NCI-H2107 treated with DMSO at 0.1 percent for 48 hours (cell line): ENCODE results near the gene GAB2.
"Not testable (repeated sequence)": the region's sequence is repeated elsewhere in the genome, so short reads cannot be mapped to it uniquely, and the experiment has no call there.

ENCODE experiments used
- DNase-seq: peaks from one replicate; lab custom pipeline; 2025; ENCODE audit not compliant: unreplicated experiment; lab: John Stamatoyannopoulos, UW

GAB2 gene

GRCh38 chr11:78314762-78315161 is 102.9 kb downstream of the GAB2 start:
- no peak for DNase-seq

GRCh38 chr11:78313898-78314297 is 103.7 kb downstream of the GAB2 start:
- no peak for DNase-seq

- peak; percentile 25 for DNase-seq
Observed at GRCh38 chr11:78313181-78313795, 104.3 kb downstream of the GAB2 start.

- no peak for DNase-seq
Observed at GRCh38 chr11:78312712-78313111, 104.9 kb downstream of the GAB2 start.

DNA sequence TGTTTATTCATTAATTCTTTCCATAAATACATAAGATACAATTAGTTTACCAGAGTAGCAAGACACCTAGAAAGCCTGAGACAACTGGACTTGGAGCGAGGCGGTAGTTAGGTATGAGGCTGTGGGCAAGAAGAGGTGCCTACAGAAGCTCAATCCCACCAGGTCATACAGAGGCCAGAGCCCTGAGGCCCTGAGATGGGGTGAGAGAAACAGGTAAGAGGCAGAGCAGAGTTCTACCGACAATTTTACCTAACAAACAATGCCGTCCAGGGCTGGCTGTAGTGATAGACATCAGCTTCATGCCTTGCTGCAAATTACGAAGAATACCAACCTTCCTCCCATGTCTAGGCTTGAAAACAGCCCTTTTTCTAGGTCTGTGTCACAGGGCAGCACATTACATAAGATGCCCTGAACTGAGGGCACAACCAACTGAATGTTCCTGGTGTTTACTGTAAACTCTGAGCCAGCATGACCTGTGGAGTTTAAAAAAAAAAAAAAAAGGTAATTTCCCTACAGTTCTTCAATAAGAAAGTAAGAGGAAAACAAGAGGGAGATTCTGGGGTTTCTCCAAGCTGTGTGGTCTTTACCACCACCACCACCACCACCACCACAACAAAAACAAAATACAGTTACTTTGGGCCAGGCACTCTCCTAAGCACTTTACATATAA is 105.8 kb downstream of the GAB2 start:
- DNase-seq, result no peak

DNA sequence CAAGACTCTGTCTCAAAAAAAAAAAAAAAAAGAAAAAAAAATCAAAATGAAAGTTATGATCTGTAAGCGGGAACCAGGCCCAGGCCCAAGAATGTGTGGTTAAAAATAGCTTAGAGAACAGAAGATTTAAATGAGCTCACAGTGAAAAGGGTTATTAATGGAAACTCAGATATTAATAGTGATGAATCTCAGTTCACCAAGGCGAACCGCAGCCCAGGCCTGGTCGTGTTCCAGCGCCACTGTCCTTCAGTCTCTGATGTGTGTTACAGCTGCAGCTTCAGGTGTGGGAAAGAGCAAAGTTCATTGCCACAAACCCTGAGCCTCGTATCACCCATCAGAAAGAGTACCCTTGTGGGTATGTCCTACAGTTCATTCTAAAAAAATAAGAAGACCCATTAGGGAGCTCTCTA is 107.1 kb downstream of the GAB2 start:
- DNase-seq, result no peak

GRCh38 chr11:78304201-78304600 is 113.4 kb downstream of the GAB2 start:
- no peak for DNase-seq

DNA sequence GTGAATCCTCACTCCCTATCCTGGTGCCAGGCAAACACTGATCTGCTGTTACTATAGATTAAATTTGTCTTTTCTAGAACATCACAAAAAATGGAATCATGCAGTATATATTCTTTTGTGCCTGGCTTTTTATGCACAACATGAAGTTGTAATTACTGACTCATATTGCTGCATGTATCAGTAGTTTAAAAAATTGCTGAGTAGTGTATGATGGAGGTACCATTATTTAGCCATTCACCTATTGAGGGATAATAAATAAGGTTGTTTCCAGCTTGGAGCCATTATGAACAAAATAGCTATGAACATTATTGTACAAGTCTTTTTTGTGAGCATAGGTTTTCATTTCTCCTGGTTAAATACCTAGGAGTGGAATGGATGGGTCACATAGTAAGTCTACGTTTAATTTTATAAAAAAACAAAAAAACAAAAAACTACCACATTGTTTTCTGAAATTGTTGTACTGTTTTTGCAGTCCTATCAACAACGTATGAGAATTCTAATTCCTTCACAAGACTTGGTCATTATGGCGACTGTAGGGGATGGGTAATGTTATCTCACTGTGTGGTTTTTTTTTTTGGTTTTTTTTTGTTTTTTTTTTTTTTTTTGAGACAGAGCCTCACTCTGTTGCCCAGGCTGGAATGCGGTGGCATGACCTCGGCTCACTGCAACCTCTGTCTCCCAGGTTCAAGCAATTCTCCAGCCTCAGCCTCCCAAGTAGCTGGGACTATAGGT is 117.3 kb downstream of the GAB2 start:
- no peak for DNase-seq

DNA sequence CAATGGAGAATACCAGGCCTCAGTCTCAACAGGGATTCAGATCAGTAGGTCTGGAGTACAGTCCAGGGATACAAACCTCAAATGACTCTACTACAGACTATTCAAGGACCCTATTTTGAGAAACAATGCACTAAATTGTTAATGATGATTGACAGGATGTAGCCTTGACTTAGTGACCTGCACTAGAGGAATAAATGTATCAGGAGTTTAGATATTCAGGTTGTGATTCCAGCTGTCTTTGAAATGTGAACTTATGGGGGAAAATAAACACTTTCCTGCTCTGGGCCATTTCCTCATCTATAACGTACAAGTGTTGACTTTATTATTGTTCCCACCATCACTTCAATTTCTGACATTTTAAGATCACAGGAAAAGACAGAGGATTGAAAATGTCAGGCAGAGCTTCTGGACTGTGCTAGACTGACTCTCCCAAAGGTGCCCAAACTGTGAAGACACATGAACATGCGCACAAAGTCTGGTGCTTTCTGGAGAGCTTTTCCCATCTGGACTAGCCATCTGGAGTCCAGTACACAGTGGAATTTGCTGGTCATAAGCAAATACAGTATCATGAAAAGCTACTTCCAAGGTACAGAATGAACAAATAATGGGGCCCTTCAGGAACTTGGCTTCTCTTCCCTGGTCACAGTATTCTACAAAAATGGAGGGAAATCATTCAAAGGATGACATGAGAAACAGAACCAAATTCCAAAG is 118.5 kb downstream of the GAB2 start:
- DNase-seq, result no peak

- DNase-seq, result no peak
Observed at GRCh38 chr11:78298291-78298771, 119.3 kb downstream of the GAB2 start.

DNA sequence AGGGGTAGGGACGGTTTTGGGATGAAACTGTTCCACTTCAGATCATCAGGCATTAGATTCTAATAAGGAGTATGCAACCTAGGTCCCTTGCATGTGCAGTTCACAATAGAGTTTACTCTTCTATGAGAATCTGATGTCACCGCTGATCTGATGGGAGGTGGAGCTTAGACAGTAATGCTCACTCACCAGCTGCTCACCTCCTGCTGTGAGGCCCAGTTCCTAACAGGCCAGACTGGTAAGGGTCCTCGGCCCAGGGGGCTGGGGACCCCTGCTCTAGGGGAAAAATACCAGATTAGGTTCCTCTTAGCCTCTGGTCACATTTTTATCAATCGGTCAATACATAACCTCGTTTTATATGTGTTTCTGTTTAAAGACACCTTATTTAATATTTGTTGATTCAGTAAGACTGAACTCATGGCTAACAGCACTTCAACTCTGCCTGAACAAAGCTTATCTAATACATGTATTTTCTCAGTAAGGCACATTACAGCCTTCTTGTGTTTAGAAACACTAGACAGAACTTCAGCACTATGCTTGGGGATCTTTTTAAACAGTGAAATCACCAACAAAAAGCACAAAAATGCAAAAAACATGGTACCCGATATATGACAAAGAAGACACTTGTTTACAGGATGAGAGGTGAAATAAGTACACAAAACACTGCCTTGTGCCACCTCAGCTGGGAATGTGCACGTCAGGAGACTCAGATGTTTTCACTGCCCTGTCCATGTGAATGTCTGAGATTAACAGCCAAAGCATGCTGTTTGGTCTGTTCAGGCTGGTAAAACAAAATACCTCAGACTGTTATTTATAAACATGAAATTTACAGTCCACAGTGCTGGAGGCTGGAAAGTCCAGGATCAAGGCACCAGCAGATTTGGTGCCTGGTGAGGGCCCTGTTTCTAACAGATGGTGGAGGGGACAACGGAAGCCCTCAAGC is 121.4 kb downstream of the GAB2 start:
- DNase-seq, result no peak

DNA sequence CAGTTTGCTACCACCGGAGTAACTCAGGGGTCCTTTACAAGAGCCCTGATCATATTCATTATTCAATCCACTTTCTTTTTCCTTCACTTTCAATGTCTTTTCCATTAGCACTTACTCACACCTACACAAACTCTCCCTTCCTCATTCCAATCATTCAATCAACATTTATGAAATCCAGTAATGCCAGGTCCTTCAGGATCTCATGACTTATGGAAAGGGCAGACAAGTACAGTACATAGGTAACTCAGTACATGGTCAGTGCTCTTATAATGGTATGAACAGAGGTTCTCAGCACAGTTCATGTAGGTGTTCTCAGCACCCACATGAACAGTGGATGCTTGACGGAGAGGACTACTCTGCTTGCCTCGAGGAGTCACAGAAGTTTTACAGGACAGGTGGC is 122.3 kb downstream of the GAB2 start:
- DNase-seq, result no peak

DNA sequence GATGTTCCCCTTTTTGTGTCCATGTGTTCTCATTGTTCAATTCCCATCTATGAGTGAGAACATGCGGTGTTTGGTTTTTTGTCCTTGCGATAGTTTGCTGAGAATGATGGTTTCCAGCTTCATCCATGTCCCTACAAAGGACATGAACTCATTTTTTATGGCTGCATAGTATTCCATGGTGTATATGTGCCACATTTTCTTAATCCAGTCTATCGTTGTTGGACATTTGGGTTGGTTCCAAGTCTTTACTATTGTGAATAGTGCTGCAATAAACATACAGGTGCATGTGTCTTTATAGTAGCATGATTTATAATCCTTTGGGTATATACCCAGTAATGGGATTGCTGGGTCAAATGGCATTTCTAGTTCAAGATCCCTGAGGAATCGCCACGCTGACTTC is 123.5 kb downstream of the GAB2 start:
- not testable (repeated sequence) for DNase-seq

GRCh38 chr11:78293536-78293935 is 124.1 kb downstream of the GAB2 start:
- DNase-seq, result no peak

GRCh38 chr11:78292109-78292803 is 125.4 kb downstream of the GAB2 start:
- DNase-seq, result no peak

GRCh38 chr11:78291503-78292108 is 126.0 kb downstream of the GAB2 start:
- no peak for DNase-seq

DNA sequence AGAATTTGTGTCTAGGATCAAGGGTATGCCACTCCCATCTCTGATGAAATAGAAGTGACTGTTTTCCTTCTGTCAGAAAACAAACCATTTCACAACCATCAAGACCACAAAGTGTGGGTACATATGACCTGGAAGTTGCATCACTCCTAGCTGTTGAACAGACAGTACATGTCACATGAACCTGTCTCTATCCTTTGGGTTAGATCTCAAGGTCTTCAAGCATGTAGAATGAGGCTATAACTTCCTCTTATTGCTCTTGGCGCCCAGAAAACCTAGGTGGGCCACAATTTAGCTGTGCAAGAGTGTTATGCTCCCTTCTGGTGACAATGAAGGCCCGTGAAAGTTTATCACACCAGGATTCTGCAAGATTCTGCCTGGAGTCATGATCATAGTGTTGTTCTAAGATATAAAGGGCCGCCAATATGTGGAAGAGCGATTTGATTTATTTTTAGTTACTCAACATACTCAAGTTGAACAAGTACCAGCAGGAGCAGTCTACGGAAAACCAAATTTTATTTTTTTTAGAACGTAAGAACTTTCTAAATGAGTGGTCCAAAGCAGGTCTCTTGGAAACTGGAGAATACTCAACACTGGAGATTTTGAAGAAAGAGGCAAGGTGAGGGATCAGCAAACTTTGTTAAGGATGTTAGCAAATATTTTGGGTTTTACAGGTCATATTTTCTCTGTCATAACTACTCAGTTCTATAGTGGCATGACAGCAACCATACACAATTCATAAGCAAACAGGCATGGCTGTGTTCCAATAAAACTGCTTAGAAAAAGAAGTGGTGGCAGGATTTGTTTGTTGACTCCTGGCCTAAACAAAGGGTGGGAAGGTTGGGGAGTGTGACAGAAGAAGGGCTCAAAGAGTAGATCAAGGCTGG is 127.1 kb downstream of the GAB2 start:
- no peak for DNase-seq

- no peak for DNase-seq
Observed at GRCh38 chr11:78289552-78290292, 127.9 kb downstream of the GAB2 start.
